NB4 (cell line): Measurements from ENCODE around the gene PKNOX2.

Experiments
- MYC ChIP-seq: IDR thresholded peaks from 2 replicates; pipeline ENCODE4 v1.6.1; 2011; ENCODE audit warnings: low read depth, low read length
- POLR2A ChIP-seq: IDR thresholded peaks from 2 replicates; pipeline ENCODE4 v1.6.1; 2011; ENCODE audit warnings: mild to moderate bottlenecking; ENCODE audit not compliant: insufficient read length; ENCODE audit errors: extremely low read depth
- TF ChIP-seq, protein P1 (sequence below): IDR thresholded peaks from one replicate; pipeline ENCODE4 v1.5.1; 2012; ENCODE audit warnings: low read depth, low read length

DNA sequence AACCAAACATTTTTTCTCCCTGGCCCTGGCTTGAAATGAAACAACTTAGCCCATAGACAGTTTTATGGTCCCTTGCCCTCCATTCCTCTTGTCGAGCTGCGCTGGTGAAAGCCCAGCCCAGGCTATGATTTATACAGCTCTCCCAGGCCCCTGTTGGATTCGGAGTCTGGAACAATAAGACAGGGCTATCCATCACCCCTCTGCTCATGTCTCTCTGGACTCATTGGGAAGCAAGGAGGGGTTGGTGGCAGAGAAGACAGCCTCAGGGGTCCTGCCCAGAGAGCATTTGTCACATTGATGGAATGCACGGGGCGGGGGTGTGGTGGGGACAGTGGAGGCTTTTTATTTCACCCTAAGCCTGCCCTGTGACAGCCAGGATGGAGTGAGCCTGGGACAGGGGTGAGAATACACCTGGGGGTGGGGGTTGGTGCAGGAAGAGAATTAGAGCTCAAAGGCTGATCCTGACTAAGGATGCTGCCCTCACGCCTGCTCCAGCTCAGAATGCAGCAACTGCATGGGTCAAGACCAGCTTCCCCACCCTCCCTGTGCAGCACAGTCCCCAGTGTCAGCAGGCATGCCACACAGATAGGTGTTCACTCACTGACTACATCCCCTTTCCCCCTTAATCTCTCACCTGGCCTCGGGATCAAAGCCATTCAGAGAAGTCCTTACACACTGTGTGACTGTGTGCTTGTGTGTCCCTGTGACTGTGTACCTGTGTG is 10.0 kb upstream of the PKNOX2 start:
- TF ChIP-seq, protein P1, sequence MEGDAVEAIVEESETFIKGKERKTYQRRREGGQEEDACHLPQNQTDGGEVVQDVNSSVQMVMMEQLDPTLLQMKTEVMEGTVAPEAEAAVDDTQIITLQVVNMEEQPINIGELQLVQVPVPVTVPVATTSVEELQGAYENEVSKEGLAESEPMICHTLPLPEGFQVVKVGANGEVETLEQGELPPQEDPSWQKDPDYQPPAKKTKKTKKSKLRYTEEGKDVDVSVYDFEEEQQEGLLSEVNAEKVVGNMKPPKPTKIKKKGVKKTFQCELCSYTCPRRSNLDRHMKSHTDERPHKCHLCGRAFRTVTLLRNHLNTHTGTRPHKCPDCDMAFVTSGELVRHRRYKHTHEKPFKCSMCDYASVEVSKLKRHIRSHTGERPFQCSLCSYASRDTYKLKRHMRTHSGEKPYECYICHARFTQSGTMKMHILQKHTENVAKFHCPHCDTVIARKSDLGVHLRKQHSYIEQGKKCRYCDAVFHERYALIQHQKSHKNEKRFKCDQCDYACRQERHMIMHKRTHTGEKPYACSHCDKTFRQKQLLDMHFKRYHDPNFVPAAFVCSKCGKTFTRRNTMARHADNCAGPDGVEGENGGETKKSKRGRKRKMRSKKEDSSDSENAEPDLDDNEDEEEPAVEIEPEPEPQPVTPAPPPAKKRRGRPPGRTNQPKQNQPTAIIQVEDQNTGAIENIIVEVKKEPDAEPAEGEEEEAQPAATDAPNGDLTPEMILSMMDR: no peak
- no peak for TF ChIP-seq POLR2A
- TF ChIP-seq MYC: no peak
